ENCODE data around the gene RAB37.

RAB37 gene

DNA sequence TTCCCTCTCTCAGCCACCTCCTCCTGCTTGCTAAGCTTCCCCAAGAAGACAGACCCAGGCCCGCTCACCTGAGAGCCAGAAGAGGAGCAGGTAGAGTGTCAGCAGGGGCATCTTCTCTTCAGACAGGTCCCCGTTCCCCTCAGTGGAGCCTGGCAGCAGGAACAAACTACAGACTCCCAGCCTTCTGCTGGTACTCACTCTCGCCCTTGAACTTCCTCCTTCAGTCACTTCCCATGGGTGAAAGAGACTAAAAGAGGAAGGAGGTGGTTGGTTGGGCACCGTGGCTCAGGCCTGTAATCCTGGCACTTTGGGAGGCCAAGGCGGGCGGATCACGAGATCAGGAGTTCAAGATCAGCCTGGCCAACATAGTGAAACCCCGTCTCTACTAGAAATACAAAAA, 24.3 kb upstream of the RAB37 start, which contains the start of gene CD300LF:
TSS of gene CD300LF (minus strand) at position 168 of the 400 bp plus-strand sequence. CDS start at position 111, 57 bp downstream.
- TF ChIP-seq, protein P1, sequence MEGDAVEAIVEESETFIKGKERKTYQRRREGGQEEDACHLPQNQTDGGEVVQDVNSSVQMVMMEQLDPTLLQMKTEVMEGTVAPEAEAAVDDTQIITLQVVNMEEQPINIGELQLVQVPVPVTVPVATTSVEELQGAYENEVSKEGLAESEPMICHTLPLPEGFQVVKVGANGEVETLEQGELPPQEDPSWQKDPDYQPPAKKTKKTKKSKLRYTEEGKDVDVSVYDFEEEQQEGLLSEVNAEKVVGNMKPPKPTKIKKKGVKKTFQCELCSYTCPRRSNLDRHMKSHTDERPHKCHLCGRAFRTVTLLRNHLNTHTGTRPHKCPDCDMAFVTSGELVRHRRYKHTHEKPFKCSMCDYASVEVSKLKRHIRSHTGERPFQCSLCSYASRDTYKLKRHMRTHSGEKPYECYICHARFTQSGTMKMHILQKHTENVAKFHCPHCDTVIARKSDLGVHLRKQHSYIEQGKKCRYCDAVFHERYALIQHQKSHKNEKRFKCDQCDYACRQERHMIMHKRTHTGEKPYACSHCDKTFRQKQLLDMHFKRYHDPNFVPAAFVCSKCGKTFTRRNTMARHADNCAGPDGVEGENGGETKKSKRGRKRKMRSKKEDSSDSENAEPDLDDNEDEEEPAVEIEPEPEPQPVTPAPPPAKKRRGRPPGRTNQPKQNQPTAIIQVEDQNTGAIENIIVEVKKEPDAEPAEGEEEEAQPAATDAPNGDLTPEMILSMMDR (IDR thresholded peaks at IDR 0.05; ENCODE audit: borderline replicate concordance, insufficient read depth, low read depth, low read length), result no peak
- no peak within 1 kb of the TSS for H3K4me3 ChIP-seq (ENCODE audit: low read depth, low read length)

DNA sequence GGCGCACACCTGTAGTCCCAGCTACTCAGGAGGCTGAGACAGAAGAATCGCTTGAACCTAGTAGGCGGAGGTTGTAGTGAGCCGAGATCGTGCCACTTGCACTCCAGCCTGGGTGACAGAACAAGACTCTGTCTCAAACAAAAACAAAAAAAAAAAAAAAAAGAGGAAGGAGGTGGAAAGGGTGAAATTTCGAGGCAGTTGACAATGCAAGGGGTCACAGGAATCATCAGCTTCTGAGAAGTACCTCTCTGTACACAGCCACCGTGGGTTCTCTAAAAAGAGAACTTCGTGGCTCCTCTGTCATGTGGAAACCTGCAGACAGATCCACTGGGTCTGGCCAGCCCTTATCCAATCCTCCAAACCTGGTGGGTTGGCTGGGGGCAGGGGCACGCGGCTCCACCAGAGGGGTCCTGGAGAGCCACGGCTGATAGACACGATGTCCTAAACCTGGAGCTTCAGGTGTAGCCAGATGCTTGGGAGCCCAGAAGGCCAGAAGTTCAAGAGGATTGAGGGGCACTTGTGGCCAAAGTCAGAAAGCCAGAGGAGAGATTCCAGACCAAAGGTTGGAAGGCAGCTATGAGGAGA, 23.8 kb upstream of the RAB37 start:
- TF ChIP-seq, protein P1 (IDR thresholded peaks at IDR 0.05; ENCODE audit: borderline replicate concordance, insufficient read depth, low read depth, low read length), result no peak
- no peak overlapping the region for H3K4me3 ChIP-seq (ENCODE audit: low read depth, low read length)

DNA sequence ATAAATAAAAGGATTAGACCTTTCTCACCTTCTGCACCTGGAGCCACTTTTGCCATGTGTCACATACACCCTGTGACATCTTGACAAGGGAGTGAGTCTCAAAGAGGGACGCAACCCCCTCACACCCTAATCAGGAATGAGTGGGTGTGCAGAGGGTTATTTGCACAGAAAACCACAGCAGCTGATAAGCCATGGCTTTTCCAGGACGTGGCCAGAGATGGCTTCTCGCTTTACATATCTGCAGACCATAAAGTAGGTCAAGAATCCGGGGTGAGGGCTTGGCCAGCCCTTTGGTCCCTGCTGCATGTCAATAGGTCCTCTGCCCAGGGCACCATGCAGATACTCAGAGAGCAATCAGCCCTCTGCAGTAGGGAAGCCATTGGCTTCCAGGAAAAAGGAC, 21.9 kb upstream of the RAB37 start:
- H3K4me3 ChIP-seq (ENCODE audit: low read depth, low read length), result no peak overlapping the region
- TF ChIP-seq, protein P1 (IDR thresholded peaks at IDR 0.05; ENCODE audit: borderline replicate concordance, insufficient read depth, low read depth, low read length), result no peak

DNA sequence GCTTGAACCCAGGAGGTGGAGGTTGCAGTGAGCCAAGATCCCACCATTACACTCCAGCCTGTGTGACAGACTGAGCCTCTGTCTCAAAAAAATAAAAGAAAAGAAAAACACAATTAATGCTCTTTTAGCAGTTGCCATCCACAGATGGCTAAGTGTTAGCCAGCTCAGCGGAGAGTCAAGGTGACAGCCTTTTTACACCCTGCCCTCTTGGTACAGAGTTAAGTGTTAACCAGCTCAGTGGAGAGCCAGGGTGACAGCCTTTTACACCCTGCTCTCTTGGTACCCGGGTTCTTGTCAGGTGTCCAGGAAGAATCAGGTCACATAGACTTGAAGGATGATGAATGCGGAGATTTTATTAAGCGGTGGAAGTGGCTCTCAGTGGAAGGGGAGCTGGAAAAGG, 16.6 kb upstream of the RAB37 start:
- no peak overlapping the region for H3K4me3 ChIP-seq (ENCODE audit: low read depth, low read length)
- TF ChIP-seq, protein P1 (IDR thresholded peaks at IDR 0.05; ENCODE audit: borderline replicate concordance, insufficient read depth, low read depth, low read length), result no peak

DNA sequence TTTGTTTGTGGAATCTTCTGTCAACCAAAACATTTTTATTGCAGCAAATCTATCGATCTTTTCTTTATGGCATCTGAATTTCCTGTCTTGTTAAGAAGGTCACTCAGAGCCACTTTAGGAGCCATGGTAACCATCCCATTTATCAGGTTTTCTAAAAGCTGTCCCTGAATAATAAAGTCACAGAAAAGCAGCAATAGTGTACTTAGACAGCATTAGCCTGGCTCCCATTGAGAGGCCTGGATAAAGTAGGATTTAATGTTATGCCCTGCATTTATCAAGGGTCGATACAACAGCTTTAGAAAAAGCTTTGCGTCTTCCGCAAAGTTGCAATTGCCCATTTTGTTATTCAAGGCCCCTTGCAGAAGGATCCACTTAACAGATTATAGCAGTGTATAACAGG, 14.3 kb upstream of the RAB37 start:
- no peak overlapping the region for H3K4me3 ChIP-seq (ENCODE audit: low read depth, low read length)
- TF ChIP-seq, protein P1 (IDR thresholded peaks at IDR 0.05; ENCODE audit: borderline replicate concordance, insufficient read depth, low read depth, low read length), result no peak

DNA sequence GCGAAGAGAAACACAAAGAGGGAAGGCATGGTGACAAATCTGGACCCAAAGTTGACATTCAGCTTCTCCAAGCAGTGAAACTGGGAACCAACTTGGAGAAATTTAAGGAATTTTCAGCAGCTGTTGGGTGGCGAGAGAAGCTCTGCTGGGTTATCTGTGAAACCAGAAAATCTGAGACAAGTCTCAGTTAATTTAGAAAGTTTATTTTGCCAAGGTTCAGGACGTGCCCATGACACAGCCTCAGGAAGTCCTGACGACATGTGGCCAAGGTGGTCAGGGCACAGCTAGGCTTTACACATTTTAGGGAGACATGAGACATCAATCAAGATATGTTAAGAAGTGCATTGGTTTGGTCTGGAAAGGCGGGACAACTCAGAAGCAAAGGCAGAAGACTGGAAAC, 13.2 kb upstream of the RAB37 start:
- TF ChIP-seq, protein P1 (IDR thresholded peaks at IDR 0.05; ENCODE audit: borderline replicate concordance, insufficient read depth, low read depth, low read length), result no peak

DNA sequence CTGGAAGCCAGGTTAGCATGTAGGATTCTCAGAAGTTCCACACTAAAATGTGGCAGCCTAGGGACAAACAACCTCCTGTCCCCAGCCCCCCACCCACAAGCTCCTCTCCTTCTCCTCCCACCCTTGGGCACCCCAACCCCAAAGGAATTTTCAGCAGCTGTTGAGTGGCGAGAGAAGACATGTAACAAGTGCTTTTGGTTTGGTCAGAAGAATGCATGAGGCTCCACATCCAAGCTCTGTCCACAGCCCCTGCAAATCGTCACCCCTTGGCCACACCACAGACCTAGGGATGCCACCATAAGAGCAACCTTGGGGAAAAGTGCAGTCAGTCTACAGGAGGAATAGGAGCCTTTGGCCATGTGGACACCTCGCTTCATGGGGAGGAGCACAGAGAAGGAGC, 11.9 kb upstream of the RAB37 start:
- H3K4me3 ChIP-seq (ENCODE audit: low read depth, low read length), result no peak overlapping the region
- TF ChIP-seq, protein P1 (IDR thresholded peaks at IDR 0.05; ENCODE audit: borderline replicate concordance, insufficient read depth, low read depth, low read length), result no peak

More for the DNA sequence above, 13.2 kb upstream of the RAB37 start:
- H3K4me3 ChIP-seq (ENCODE audit: low read depth, low read length), result no peak overlapping the region
